H9 (cell line): ENCODE results near the gene ARL14EPL. TPM values are rescaled to one million over a fixed set of nuclear protein-coding genes. Genes with fewer than 3 reads are reported as not detected.

Source experiments
- DNase-seq: peaks from one replicate; pipeline ENCODE4 v3.0.0-alpha.2; 2017
- H2AFZ ChIP-seq: one replicate; pipeline ENCODE4 v1.6.1; 2013; ENCODE audit warnings: mild to moderate bottlenecking, low read length, control low read depth, moderate library complexity
- H2AK5ac ChIP-seq: 2 replicates; pipeline ENCODE4 v1.6.1; 2013; ENCODE audit warnings: low read length, control low read depth, mixed read lengths; ENCODE audit not compliant: insufficient read length
- H2BK120ac ChIP-seq: one replicate; pipeline ENCODE4 v1.6.1; 2013; ENCODE audit warnings: low read depth, mild to moderate bottlenecking, low read length, control low read depth, inconsistent platforms; ENCODE audit not compliant: poor library complexity, severe bottlenecking
- H2BK12ac ChIP-seq: 2 replicates; pipeline ENCODE4 v1.6.1; 2013; ENCODE audit warnings: low read length, control low read depth, mixed read lengths, low read depth; ENCODE audit not compliant: insufficient read length
- H2BK15ac ChIP-seq: 2 replicates; pipeline ENCODE4 v1.6.1; 2013; ENCODE audit warnings: low read depth, low read length, control low read depth
- H2BK20ac ChIP-seq: one replicate; pipeline ENCODE4 v1.6.1; 2013; ENCODE audit warnings: low read depth, mild to moderate bottlenecking, low read length, control low read depth, inconsistent platforms; ENCODE audit not compliant: poor library complexity, severe bottlenecking
- H2BK5ac ChIP-seq: 2 replicates; pipeline ENCODE4 v1.6.1; 2013; ENCODE audit warnings: low read length, control low read depth, mixed read lengths; ENCODE audit not compliant: insufficient read length
- H3K14ac ChIP-seq: 2 replicates; pipeline ENCODE4 v1.6.1; 2013; ENCODE audit warnings: low read length, control low read depth; ENCODE audit not compliant: insufficient read depth
- H3K18ac ChIP-seq: 2 replicates; pipeline ENCODE4 v1.6.1; 2013; ENCODE audit warnings: low read depth, mild to moderate bottlenecking, mixed read lengths, low read length, control low read depth; ENCODE audit not compliant: insufficient read length
- H3K23ac ChIP-seq: 2 replicates; pipeline ENCODE4 v1.6.1; 2013; ENCODE audit warnings: low read length, control low read depth, mixed read lengths, low read depth; ENCODE audit not compliant: insufficient read length
- H3K23me2 ChIP-seq: 2 replicates; pipeline ENCODE4 v1.6.1; 2013; ENCODE audit warnings: low read depth, mild to moderate bottlenecking, mixed read lengths, low read length, control low read depth; ENCODE audit not compliant: insufficient read length, poor library complexity, severe bottlenecking
- H3K27ac ChIP-seq: 2 replicates; pipeline ENCODE4 v1.5.1; 2013; ENCODE audit warnings: low read length, control low read depth, mixed read lengths, low read depth; ENCODE audit not compliant: insufficient read length
- H3K27me3 ChIP-seq: 2 replicates; pipeline ENCODE4 v1.6.1; 2013; ENCODE audit warnings: low read length, control low read depth, inconsistent platforms; ENCODE audit not compliant: insufficient read depth
- H3K4ac ChIP-seq: 2 replicates; pipeline ENCODE4 v1.6.1; 2013; ENCODE audit warnings: low read depth, mild to moderate bottlenecking, control low read depth, inconsistent platforms, low read length, moderate library complexity
- H3K4me1 ChIP-seq: 2 replicates; pipeline ENCODE4 v1.6.1; 2013; ENCODE audit warnings: low read length, control low read depth, inconsistent platforms; ENCODE audit not compliant: insufficient read depth
- H3K4me2 ChIP-seq: 2 replicates; pipeline ENCODE4 v1.6.1; 2013; ENCODE audit warnings: low read length, control low read depth, mixed read lengths; ENCODE audit not compliant: insufficient read length, insufficient read depth
- H3K56ac ChIP-seq: 2 replicates; pipeline ENCODE4 v1.6.1; 2013; ENCODE audit warnings: low read depth, mild to moderate bottlenecking, mixed read lengths, low read length, control low read depth; ENCODE audit not compliant: insufficient read length
- H3K79me1 ChIP-seq: 2 replicates; pipeline ENCODE4 v1.6.1; 2013; ENCODE audit warnings: low read depth, mild to moderate bottlenecking, moderate library complexity, low read length, control low read depth, inconsistent platforms; ENCODE audit not compliant: insufficient read depth, poor library complexity, severe bottlenecking
- H3K79me2 ChIP-seq: 2 replicates; pipeline ENCODE4 v1.6.1; 2013; ENCODE audit warnings: low read length, control low read depth, inconsistent platforms; ENCODE audit not compliant: insufficient read depth
- H3K9ac ChIP-seq: 2 replicates; pipeline ENCODE4 v1.6.1; 2013; ENCODE audit warnings: low read length, control low read depth, mixed read lengths; ENCODE audit not compliant: insufficient read length; ENCODE audit errors: extremely low read depth
- H3K9me3 ChIP-seq: one replicate; pipeline ENCODE4 v1.6.1; 2013; ENCODE audit warnings: low read depth, low read length, inconsistent platforms; ENCODE audit not compliant: control insufficient read depth
- H3T11ph ChIP-seq: one replicate; pipeline ENCODE4 v1.6.1; 2013; ENCODE audit warnings: mild to moderate bottlenecking, low read length, control low read depth, inconsistent platforms
- H4K20me1 ChIP-seq: one replicate; pipeline ENCODE4 v1.6.1; 2013; ENCODE audit not compliant: control insufficient read depth, insufficient read length, insufficient read depth
- H4K5ac ChIP-seq: 2 replicates; pipeline ENCODE4 v1.6.1; 2013; ENCODE audit warnings: low read depth, mild to moderate bottlenecking, mixed read lengths, low read length, control low read depth; ENCODE audit not compliant: insufficient read length
- H4K8ac ChIP-seq: replicated peaks from 2 replicates; pipeline ENCODE4 v1.6.1; 2013; ENCODE audit warnings: low read length, control low read depth, mixed read lengths, low read depth; ENCODE audit not compliant: insufficient read length
- H4K91ac ChIP-seq: 2 replicates; pipeline ENCODE4 v1.6.1; 2013; ENCODE audit warnings: low read depth, mild to moderate bottlenecking, moderate library complexity, mixed read lengths, low read length, control low read depth; ENCODE audit not compliant: insufficient read length
- H3K27ac Mint-ChIP-seq, 3 experiments: 2 replicates in 2 of 3; 3 replicates in 1 of 3; pipeline ENCODE4 v1.8.0; 2020 to 2021; ENCODE audit warnings: mixed read lengths in 3 of 3, mild to moderate bottlenecking in 1 of 3, moderate library complexity in 1 of 3
- H3K27me3 Mint-ChIP-seq: 2 replicates; pipeline ENCODE4 v1.8.0; 2021; ENCODE audit warnings: low read depth, mild to moderate bottlenecking, moderate library complexity, mixed read lengths
- H3K36me3 Mint-ChIP-seq, 3 experiments: 2 replicates in 2 of 3; 3 replicates in 1 of 3; pipeline ENCODE4 v1.8.0; 2020 to 2021; ENCODE audit warnings: low read depth in 3 of 3, mixed read lengths in 3 of 3; ENCODE audit not compliant: insufficient read depth in 1 of 3
- H3K4me1 Mint-ChIP-seq, 2 experiments: 2 replicates each; pipeline ENCODE4 v1.8.0; 2020; ENCODE audit warnings: mixed read lengths in 2 of 2
- H3K4me3 Mint-ChIP-seq, 2 experiments: 2 replicates in 1 of 2; 3 replicates in 1 of 2; pipeline ENCODE4 v1.8.0; 2020 to 2021; ENCODE audit warnings: mild to moderate bottlenecking in 2 of 2, mixed read lengths in 2 of 2, moderate library complexity in 1 of 2
- H3K9me3 Mint-ChIP-seq, 2 experiments: 2 replicates in 1 of 2; 3 replicates in 1 of 2; pipeline ENCODE4 v1.8.0; 2020; ENCODE audit warnings: mild to moderate bottlenecking in 2 of 2, mixed read lengths in 2 of 2, moderate library complexity in 1 of 2
- WGBS: extraction: QIAGEN DNeasy Blood & Tissue Kit; methylation state at CpG from one replicate; pipeline ENCODE4 v1.1.7; 2013; ENCODE audit warnings: missing lambda C conversion rate, low lambda C conversion rate, mixed read lengths; ENCODE audit not compliant: insufficient read length; ENCODE audit errors: extremely low coverage; 5-methylcytosine and 5-hydroxymethylcytosine counted together
- total RNA-seq: library from RNA; stranded (reverse); gene quantifications from 2 replicates; pipeline ENCODE4 v1.2.1, GENCODE V29; 2021
- TF ChIP-seq, protein P1 (sequence below): fragments of 200-600 bp; sonication (generic); conservative IDR thresholded peaks from 3 replicates; pipeline ENCODE4 v1.8.0; 2021; ENCODE audit warnings: antibody characterized with exemption, mild to moderate bottlenecking

The ARL14EPL gene
- total RNA-seq, 1 experiment from 2014 or later, result not detected

DNA sequence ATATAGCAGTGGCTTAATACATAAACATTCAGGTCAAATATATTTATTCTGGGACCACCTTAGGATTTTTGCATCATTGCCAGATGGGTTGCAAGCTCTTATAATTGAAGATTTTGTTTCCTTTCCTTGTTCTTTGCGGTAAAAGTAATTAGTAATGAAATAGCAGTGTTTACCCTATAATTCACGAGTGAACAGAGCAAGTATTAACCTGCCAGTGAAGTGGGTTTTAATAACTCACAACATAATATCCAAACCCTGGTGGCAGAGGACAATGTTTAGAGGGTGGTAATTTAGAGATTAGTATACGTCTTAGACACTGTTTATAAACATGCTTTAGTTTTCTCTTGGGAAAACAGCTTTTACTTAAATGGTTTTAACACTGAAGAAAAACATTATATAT, 11.8 kb downstream of the ARL14EPL start:
- no peaks in the 10 kb centered on the region for H3K79me2 ChIP-seq

More for the DNA sequence above, 11.8 kb downstream of the ARL14EPL start:
- Histone ChIP-seq H2AFZ (no peak overlapping the region), H4K20me1 (no peaks in the 10 kb centered on the region), H3K27me3 (no peaks in the 10 kb centered on the region), H4K91ac (no peak overlapping the region), H2AK5ac (no peak overlapping the region), H2BK20ac (no peak overlapping the region), H3K23me2 (no peaks in the 10 kb centered on the region), H4K8ac (no peak overlapping the region), H2BK5ac (no peak overlapping the region), H3K14ac (no peak overlapping the region), H3K56ac (no peak overlapping the region), H3T11ph (no peak overlapping the region), H2BK15ac (no peak overlapping the region), H3K9ac (no peak overlapping the region), H4K5ac (no peak overlapping the region), H3K27ac (no peak overlapping the region), H3K4me1 (no peaks in the 10 kb centered on the region), H3K18ac (no peak overlapping the region), H2BK12ac (no peak overlapping the region), H2BK120ac (no peak overlapping the region), H3K79me1 (no peaks in the 10 kb centered on the region), H3K9me3 (no peaks in the 10 kb centered on the region), H3K4me2 (no peak overlapping the region), H3K23ac (no peak overlapping the region), H3K4ac (no peak overlapping the region)
- Mint-ChIP-seq H3K27me3 (no peaks in the 10 kb centered on the region), H3K36me3 (no peaks in the 10 kb centered on the region), H3K27ac (no peak overlapping the region), H3K4me3 (no peak overlapping the region), H3K9me3 (no peaks in the 10 kb centered on the region), H3K4me1 (peaks cover 0 to 2% of the 10 kb centered on the region in 2 experiments; a peak in 1 of 4 replicates)
- TF ChIP-seq, protein P1, sequence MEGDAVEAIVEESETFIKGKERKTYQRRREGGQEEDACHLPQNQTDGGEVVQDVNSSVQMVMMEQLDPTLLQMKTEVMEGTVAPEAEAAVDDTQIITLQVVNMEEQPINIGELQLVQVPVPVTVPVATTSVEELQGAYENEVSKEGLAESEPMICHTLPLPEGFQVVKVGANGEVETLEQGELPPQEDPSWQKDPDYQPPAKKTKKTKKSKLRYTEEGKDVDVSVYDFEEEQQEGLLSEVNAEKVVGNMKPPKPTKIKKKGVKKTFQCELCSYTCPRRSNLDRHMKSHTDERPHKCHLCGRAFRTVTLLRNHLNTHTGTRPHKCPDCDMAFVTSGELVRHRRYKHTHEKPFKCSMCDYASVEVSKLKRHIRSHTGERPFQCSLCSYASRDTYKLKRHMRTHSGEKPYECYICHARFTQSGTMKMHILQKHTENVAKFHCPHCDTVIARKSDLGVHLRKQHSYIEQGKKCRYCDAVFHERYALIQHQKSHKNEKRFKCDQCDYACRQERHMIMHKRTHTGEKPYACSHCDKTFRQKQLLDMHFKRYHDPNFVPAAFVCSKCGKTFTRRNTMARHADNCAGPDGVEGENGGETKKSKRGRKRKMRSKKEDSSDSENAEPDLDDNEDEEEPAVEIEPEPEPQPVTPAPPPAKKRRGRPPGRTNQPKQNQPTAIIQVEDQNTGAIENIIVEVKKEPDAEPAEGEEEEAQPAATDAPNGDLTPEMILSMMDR, result no peak
- no CpG with 5 or more reads among the region's 3 CpGs for WGBS
- DNase-seq, result no peak
